H1 (cell line): ENCODE measurements around the gene TRIM65. TPM values are rescaled to one million over a fixed set of nuclear protein-coding genes. Genes with fewer than 3 reads are reported as not detected.

Experiments
- CTCF ChIA-PET: fragments of 300-600 bp; sonication (Branson Sonifier 250); formaldehyde crosslinking; loops from one replicate; lab custom pipeline; 2021; ENCODE audit not compliant: partially characterized antibody; lab: Charles Lee
- POLR2A ChIA-PET: fragments of 300-600 bp; sonication (Branson Sonifier 250); formaldehyde crosslinking; loops from one replicate; lab custom pipeline; 2021; ENCODE audit warnings: inconsistent platforms; ENCODE audit not compliant: partially characterized antibody; lab: Charles Lee
- DNase-seq, 2 experiments: peaks; one replicate each; pipeline versions ENCODE4 v3.0.0 to v3.0.0-alpha.2; 2010 to 2022; ENCODE audit warnings: low spot score in 2 of 2, low read depth in 1 of 2, mixed read lengths in 1 of 2
- FAIRE-seq: peaks from 2 replicates; lab custom pipeline; 2011; peaks lifted over from hg19 to GRCh38; lab: Jason Lieb, UNC
- H2AFZ ChIP-seq: 2 replicates; pipeline ENCODE4 v1.8.1; 2012; ENCODE audit warnings: low read length, inconsistent platforms
- H2AK5ac ChIP-seq: 2 replicates; pipeline ENCODE4 v1.6.1; 2013; ENCODE audit warnings: low read depth, low read length
- H2BK120ac ChIP-seq: replicated peaks from 2 replicates; pipeline ENCODE3; 2013; ENCODE audit warnings: low read depth, low read length, inconsistent platforms
- H2BK12ac ChIP-seq: 2 replicates; pipeline ENCODE4 v1.6.1; 2013; ENCODE audit warnings: low read depth, low read length
- H2BK15ac ChIP-seq: 2 replicates; pipeline ENCODE4 v1.6.1; 2013; ENCODE audit warnings: low read length
- H2BK20ac ChIP-seq: 2 replicates; pipeline ENCODE4 v1.6.1; 2013; ENCODE audit warnings: low read length
- H2BK5ac ChIP-seq: 2 replicates; pipeline ENCODE4 v1.6.1; 2013; ENCODE audit warnings: low read depth, low read length
- H3K14ac ChIP-seq: 2 replicates; pipeline ENCODE4 v1.6.1; 2013; ENCODE audit warnings: inconsistent platforms; ENCODE audit not compliant: insufficient read length
- H3K18ac ChIP-seq: 2 replicates; pipeline ENCODE4 v1.6.1; 2013; ENCODE audit warnings: low read length; ENCODE audit errors: extremely low read depth
- H3K23ac ChIP-seq: 2 replicates; pipeline ENCODE4 v1.6.1; 2013; ENCODE audit warnings: inconsistent platforms; ENCODE audit not compliant: insufficient read length
- H3K23me2 ChIP-seq: 2 replicates; pipeline ENCODE4 v1.6.1; 2013; ENCODE audit warnings: low read depth, low read length
- H3K27ac ChIP-seq: 2 replicates; pipeline ENCODE4 v1.6.1; 2011; ENCODE audit warnings: low read depth, low read length, inconsistent platforms
- H3K27me3 ChIP-seq, 4 experiments: replicated peaks in 1 of 4; 1 replicate in 1 of 4; 2 replicates in 3 of 4; pipeline versions ENCODE4 v1.6.1 to v1.8.1; 2011 to 2013; ENCODE audit warnings: low read length in 3 of 4, mild to moderate bottlenecking in 3 of 4, inconsistent platforms in 2 of 4, mixed read lengths in 2 of 4, moderate library complexity in 1 of 4; ENCODE audit not compliant: control insufficient read depth in 3 of 4, insufficient read depth in 3 of 4; ENCODE audit errors: extremely low read depth in 1 of 4
- H3K36me3 ChIP-seq, 4 experiments: 2 replicates each; pipeline versions ENCODE4 v1.6.1 to v1.8.1; 2011 to 2013; ENCODE audit warnings: mild to moderate bottlenecking in 4 of 4, low read length in 3 of 4, moderate library complexity in 2 of 4, control low read depth in 1 of 4, inconsistent platforms in 1 of 4; ENCODE audit not compliant: insufficient read depth in 4 of 4, control insufficient read depth in 2 of 4
- H3K4ac ChIP-seq: replicated peaks from 2 replicates; pipeline ENCODE3; 2013; ENCODE audit warnings: low read length, low read depth, mixed read lengths, inconsistent platforms; ENCODE audit not compliant: insufficient read length
- H3K4me1 ChIP-seq, 4 experiments: replicated peaks in 1 of 4; 1 replicate in 1 of 4; 2 replicates in 3 of 4; pipeline versions ENCODE4 v1.6.1 to v1.8.1; 2011 to 2013; ENCODE audit warnings: low read length in 3 of 4, inconsistent platforms in 2 of 4, mixed read lengths in 1 of 4; ENCODE audit not compliant: insufficient read depth in 4 of 4, control insufficient read depth in 3 of 4
- H3K4me2 ChIP-seq, 2 experiments: 2 replicates each; pipeline versions ENCODE4 v1.6.1 to v1.8.1; 2011 to 2013; ENCODE audit warnings: low read depth in 2 of 2, low read length in 2 of 2, control low read depth in 1 of 2, inconsistent platforms in 1 of 2, mild to moderate bottlenecking in 1 of 2; ENCODE audit not compliant: insufficient read depth in 1 of 2
- H3K4me3 ChIP-seq, 4 experiments: fragments of 200-600, 300-600 bp in 1 of 4; sonication (generic), shearing (Covaris generic), sonication (Bioruptor Twin) in 1 of 4; 2 replicates each; pipeline versions ENCODE4 v1.5.1 to v1.8.1; 2011 to 2016; ENCODE audit warnings: low read length in 4 of 4, low read depth in 3 of 4, control low read depth in 2 of 4, inconsistent platforms in 2 of 4, mild to moderate bottlenecking in 2 of 4, mixed read lengths in 1 of 4, moderate library complexity in 1 of 4; ENCODE audit not compliant: insufficient read depth in 2 of 4; ENCODE audit errors: extremely low read depth in 1 of 4
- H3K56ac ChIP-seq: replicated peaks from 2 replicates; pipeline ENCODE3; 2013; ENCODE audit warnings: low read depth, mild to moderate bottlenecking, mixed read lengths, low read length, inconsistent platforms; ENCODE audit not compliant: insufficient read length
- H3K79me1 ChIP-seq: 2 replicates; pipeline ENCODE4 v1.6.1; 2013; ENCODE audit warnings: low read depth, low read length, control low read depth
- H3K79me2 ChIP-seq, 2 experiments: 2 replicates each; pipeline versions ENCODE4 v1.6.1 to v1.8.1; 2012 to 2013; ENCODE audit warnings: low read length in 2 of 2, mild to moderate bottlenecking in 2 of 2, inconsistent platforms in 1 of 2; ENCODE audit not compliant: insufficient read depth in 2 of 2, control insufficient read depth in 1 of 2
- H3K9ac ChIP-seq, 4 experiments: replicated peaks in 1 of 4; 1 replicate in 1 of 4; 2 replicates in 3 of 4; pipeline versions ENCODE4 v1.6.1 to v1.8.1; 2011 to 2013; ENCODE audit warnings: low read depth in 3 of 4, low read length in 3 of 4, control low read depth in 2 of 4, mild to moderate bottlenecking in 2 of 4, moderate library complexity in 2 of 4, inconsistent platforms in 1 of 4; ENCODE audit errors: extremely low read depth in 1 of 4
- H3K9me3 ChIP-seq, 2 experiments: 2 replicates each; pipeline versions ENCODE4 v1.6.1 to v1.8.1; 2012 to 2013; ENCODE audit warnings: mild to moderate bottlenecking in 2 of 2, moderate library complexity in 2 of 2, control low read depth in 1 of 2, inconsistent platforms in 1 of 2, low read depth in 1 of 2, low read length in 1 of 2, mixed read lengths in 1 of 2; ENCODE audit not compliant: insufficient read depth in 2 of 2
- H4K20me1 ChIP-seq, 2 experiments: replicated peaks in 1 of 2; 2 replicates each; pipeline versions ENCODE3 to v1.8.1; 2011 to 2013; ENCODE audit warnings: inconsistent platforms in 2 of 2, low read length in 2 of 2, mild to moderate bottlenecking in 1 of 2; ENCODE audit not compliant: insufficient read depth in 2 of 2, control insufficient read depth in 1 of 2
- H4K5ac ChIP-seq: 2 replicates; pipeline ENCODE4 v1.6.1; 2013; ENCODE audit warnings: low read length, low read depth, mixed read lengths, inconsistent platforms; ENCODE audit not compliant: insufficient read length
- H4K8ac ChIP-seq: 2 replicates; pipeline ENCODE4 v1.8.0; 2013; ENCODE audit warnings: mild to moderate bottlenecking, moderate library complexity, low read length, inconsistent platforms; ENCODE audit not compliant: insufficient read depth; ENCODE audit errors: extremely low read depth
- H4K91ac ChIP-seq: replicated peaks from 2 replicates; pipeline ENCODE3; 2013; ENCODE audit warnings: low read length, mixed read lengths, inconsistent platforms; ENCODE audit not compliant: insufficient read length
- BCL11A ChIP-seq, 2 experiments: IDR thresholded peaks; one replicate each; pipeline ENCODE4 v1.6.1; 2011; ENCODE audit warnings: low read depth in 2 of 2, low read length in 2 of 2, mild to moderate bottlenecking in 2 of 2
- CTCF ChIP-seq, 3 experiments: IDR thresholded peaks; 1 replicate in 2 of 3; 2 replicates in 1 of 3; pipeline versions ENCODE4 v1.5.1 to v1.6.1; 2011; ENCODE audit warnings: low read length in 3 of 3, mild to moderate bottlenecking in 3 of 3, inconsistent platforms in 2 of 3, low read depth in 1 of 3, moderate library complexity in 1 of 3; ENCODE audit not compliant: insufficient read depth in 1 of 3; ENCODE audit errors: control extremely low read depth in 1 of 3
- WGBS, 2 experiments: shearing (Covaris generic) in 1 of 2; methylation state at CpG; one replicate each; pipeline versions ENCODE4 v1.1.6 to v1.1.7; 2013 to 2015; ENCODE audit warnings: low lambda C conversion rate in 2 of 2, mixed read lengths in 2 of 2, inconsistent platforms in 1 of 2, low coverage in 1 of 2, missing lambda C conversion rate in 1 of 2; ENCODE audit not compliant: insufficient replicate concordance in 2 of 2, insufficient coverage in 1 of 2, insufficient read length in 1 of 2; ENCODE audit errors: extremely low coverage in 1 of 2, missing lambda C conversion rate in 1 of 2; 5-methylcytosine and 5-hydroxymethylcytosine counted together
- polyA plus RNA-seq, 7 experiments: library from polyadenylated mRNA; depleted of rRNA in 3 of 7; stranded (reverse) in 5 of 7; unstranded in 2 of 7; fragments of >200 nt in 5 of 7; fragments of 200-250 nt in 2 of 7; gene quantifications; 1 replicate in 5 of 7; 2 replicates in 1 of 7; 4 replicates in 1 of 7; pipeline versions ENCODE4 v1.2.1 to v1.2.3, GENCODE V29; 2011 to 2013; ENCODE audit warnings: missing spikeins in 2 of 7, mixed read lengths in 2 of 7
- total RNA-seq: library from RNA; stranded (reverse); fragmentation: NEBNext Ultra II Directional; extraction: Animal tissue kit (Norgen Biotek cat#: 25700); gene quantifications from 2 replicates; pipeline ENCODE4 v1.2.1, GENCODE V29; 2021

The TRIM65 gene
- total and polyA plus RNA-seq, 2 of the 8 experiments (the other 6 are each of a cell fraction or from before 2014, with no cell fraction given) = 21.2 to 48.6 TPM

DNA sequence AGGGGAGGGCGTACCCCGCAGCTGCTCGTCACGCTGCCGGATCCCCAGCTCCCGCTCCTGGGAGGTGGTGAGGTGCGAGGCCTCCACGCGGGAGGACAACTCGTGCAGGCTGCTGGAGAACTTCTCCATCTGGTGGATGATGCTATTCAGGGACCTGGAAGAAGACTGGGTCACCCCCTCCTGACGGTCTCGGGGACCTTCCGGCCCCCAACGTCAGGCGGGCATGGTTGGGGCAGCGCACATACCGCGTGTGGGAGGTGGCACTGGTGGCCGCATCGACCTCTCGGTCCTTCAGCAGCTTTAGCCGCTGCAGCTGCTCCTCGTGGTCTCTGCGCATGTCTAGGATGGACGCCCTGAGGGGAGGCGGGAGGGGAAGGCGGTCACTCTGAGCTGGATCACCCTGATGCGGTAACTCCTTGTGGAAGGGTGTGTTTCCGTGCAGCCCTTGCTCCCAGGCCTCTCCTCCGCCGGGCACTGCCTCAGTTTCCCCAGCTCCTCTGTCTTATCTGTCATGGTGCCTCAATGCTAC lies 21.2 kb upstream of the TRIM65 start:
- Histone ChIP-seq H2BK120ac (no peak overlapping the region), H2BK15ac (no peak overlapping the region), H3K79me2 (no peaks in the 10 kb centered on the region), H3K23me2 (no peaks in the 10 kb centered on the region), H3K27me3 (no peaks in the 10 kb centered on the region), H2AK5ac (no peak overlapping the region), H3K23ac (no peak overlapping the region), H3K4me2 (no peak overlapping the region), H4K20me1 (no peaks in the 10 kb centered on the region), H3K79me1 (no peaks in the 10 kb centered on the region), H3K27ac (no peak overlapping the region), H3K4me1 (no peaks in the 10 kb centered on the region), H4K8ac (peak overlapping the region; percentile 51; the same call in 1 of the 2 replicates), H3K9ac (no peak overlapping the region), H3K18ac (no peak overlapping the region), H2BK20ac (no peak overlapping the region), H3K4me3 (no peak overlapping the region), H2BK5ac (no peak overlapping the region), H3K56ac (no peak overlapping the region), H3K9me3 (no peaks in the 10 kb centered on the region), H3K4ac (no peak overlapping the region), H2BK12ac (no peak overlapping the region), H3K36me3 (peaks cover 0 to 4% (median 1%) of the 10 kb centered on the region in 4 experiments; a peak in 2 of 8 replicates), H4K5ac (no peak overlapping the region), H2AFZ (no peak overlapping the region), H3K14ac (no peak overlapping the region), H4K91ac (no peak overlapping the region)
- DNase-seq (no peak), FAIRE-seq (no peak)
- 94% methylated on average over 24 of the region's 31 CpGs; no CpG with 5 or more reads in 1 of the 2 experiments for WGBS, 2 experiments
- TF ChIP-seq BCL11A (IDR thresholded peaks at IDR 0.05; ENCODE audit: low read depth in 2 of 2, low read length in 2 of 2) = no peak
- TF ChIP-seq CTCF (IDR thresholded peaks at IDR 0.05; ENCODE audit: control extremely low read depth in 1 of 3, insufficient read depth in 1 of 3, low read depth in 1 of 3, low read length in 3 of 3) = 0 out of 4 replicates have a peak, but pooled peaks of 1 of the 3 experiments have one; percentile 0
- ChIA-PET CTCF (interaction anchor here (2.1 to 51.3 kb wide), 4 partner anchors 10 to 91 kb away, joined by 5 to 885 read pairs (median 56); partner anchors contain the start of genes CDK3, MRPL38 and WBP2), POLR2A (interaction anchor here (1.5 to 3.7 kb wide), 2 partner anchors 8 to 12 kb away, joined by 4 to 16 read pairs; no protein-coding TSS in a partner anchor)
